ENCODE data around the gene CIAO3.
"Not testable (repeated sequence)": the region's sequence is repeated elsewhere in the genome, so short reads cannot be mapped to it uniquely, and the experiment has no call there.

Gene CIAO3

GRCh38 chr16:714558-715476 is 26.0 kb downstream of the CIAO3 start, which contains the start of gene METRN:
METRN (plus strand) TSS chr16:715118; CDS start chr16:715290, 172 bp downstream.
- in situ Hi-C loops (cut with MboI; ENCODE audit: low pct_unique_long_range_greater_than_20kb, low sequenced_read_pairs, unreplicated experiment): loop anchor here (5.0 kb wide), 1 partner anchor 72 kb away; the partner anchor contains the start of genes CHTF18 and RPUSD1
- no peak for TF ChIP-seq CTCF (IDR thresholded peaks at IDR 0.05; ENCODE audit: extremely low read depth, insufficient read depth, missing control alignments)
- peak; percentile 98 for DNase-seq (ENCODE audit: low spot score)

GRCh38 chr16:714079-714478 is 26.7 kb downstream of the CIAO3 start:
- DNase-seq (ENCODE audit: low spot score): no peak
- in situ Hi-C loops (cut with MboI; ENCODE audit: low pct_unique_long_range_greater_than_20kb, low sequenced_read_pairs, unreplicated experiment): loop anchor here (5.0 kb wide), 1 partner anchor 73 kb away; the partner anchor contains the start of genes CHTF18 and RPUSD1
- no peak for TF ChIP-seq CTCF (IDR thresholded peaks at IDR 0.05; ENCODE audit: extremely low read depth, insufficient read depth, missing control alignments)

GRCh38 chr16:712740-713250 is 28.0 kb downstream of the CIAO3 start:
- TF ChIP-seq CTCF (IDR thresholded peaks at IDR 0.05; ENCODE audit: extremely low read depth, insufficient read depth, missing control alignments): peak; percentile 50
- in situ Hi-C loops (cut with MboI; ENCODE audit: low pct_unique_long_range_greater_than_20kb, low sequenced_read_pairs, unreplicated experiment): loop anchor here (5.0 kb wide), 1 partner anchor 75 kb away; the partner anchor contains the start of genes CHTF18 and RPUSD1

DNA sequence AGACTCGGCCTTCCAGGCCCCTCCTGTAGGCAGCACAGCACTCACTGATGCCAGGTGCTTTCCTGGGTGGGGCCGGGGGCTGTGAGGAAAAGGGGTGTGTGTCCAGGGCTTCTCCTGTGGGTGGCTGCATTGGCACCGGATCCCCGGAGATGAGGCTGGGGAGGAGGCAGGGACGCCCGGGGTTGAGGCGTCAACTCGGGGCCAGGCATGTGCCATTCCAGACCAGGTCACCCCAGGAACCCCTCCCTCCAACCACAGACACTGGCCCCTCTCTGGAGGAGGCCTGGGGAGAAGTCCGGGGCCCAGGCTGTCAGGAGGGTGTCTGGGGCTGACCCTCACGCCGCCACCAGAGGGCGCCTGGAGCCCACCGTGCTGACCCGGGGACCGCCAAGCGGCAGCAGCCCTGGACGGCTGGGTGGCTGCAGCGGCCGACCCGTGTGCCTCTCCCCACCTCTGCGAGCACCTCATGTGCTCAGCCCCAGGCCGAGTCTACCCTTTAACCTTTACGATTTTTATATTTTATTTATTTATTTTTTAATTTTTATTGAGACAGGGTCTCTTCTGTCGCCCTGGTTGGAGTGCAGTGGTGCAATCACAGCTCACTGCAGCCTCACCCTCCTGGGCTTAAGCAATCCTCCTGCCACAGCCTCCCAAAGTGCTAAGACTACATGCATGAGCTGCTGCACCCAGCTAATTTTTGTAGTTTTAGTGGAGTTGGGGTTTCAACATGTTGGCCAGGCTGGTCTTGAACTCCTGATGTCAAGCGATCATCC is 29.1 kb downstream of the CIAO3 start:
- in situ Hi-C loops (cut with MboI; ENCODE audit: low pct_unique_long_range_greater_than_20kb, low sequenced_read_pairs, unreplicated experiment): loop anchor here (5.0 kb wide), 1 partner anchor 76 kb away; the partner anchor contains the start of genes CHTF18 and RPUSD1
- peak; percentile 95 for DNase-seq (ENCODE audit: low spot score)
- TF ChIP-seq CTCF (IDR thresholded peaks at IDR 0.05; ENCODE audit: extremely low read depth, insufficient read depth, missing control alignments): peak; percentile 98

More at GRCh38 chr16:712740-713250, 28.0 kb downstream of the CIAO3 start:
- not testable (repeated sequence) for DNase-seq (ENCODE audit: low spot score)

- DNase-seq (ENCODE audit: low spot score): no peak
- no peak for TF ChIP-seq CTCF (IDR thresholded peaks at IDR 0.05; ENCODE audit: extremely low read depth, insufficient read depth, missing control alignments)
- in situ Hi-C loops (cut with MboI; ENCODE audit: low pct_unique_long_range_greater_than_20kb, low sequenced_read_pairs, unreplicated experiment): loop anchor here (5.0 kb wide), 1 partner anchor 76 kb away; the partner anchor contains the start of genes CHTF18 and RPUSD1
Observed at GRCh38 chr16:711084-711483, 29.7 kb downstream of the CIAO3 start.

Data from GM13977 (cell line).